GM10266 (cell line): ENCODE measurements around the gene CCDC197.

Source experiments
- DNase-seq: peaks from one replicate; pipeline ENCODE4 v3.0.0; 2012; ENCODE audit errors: extremely low spot score
- TF ChIP-seq, protein P1 (sequence below): IDR thresholded peaks from 2 replicates; pipeline ENCODE4 v1.5.1; 2012; ENCODE audit warnings: mild to moderate bottlenecking, low read depth; ENCODE audit not compliant: control insufficient read depth, insufficient read depth; ENCODE audit errors: missing control alignments

The CCDC197 gene

DNA sequence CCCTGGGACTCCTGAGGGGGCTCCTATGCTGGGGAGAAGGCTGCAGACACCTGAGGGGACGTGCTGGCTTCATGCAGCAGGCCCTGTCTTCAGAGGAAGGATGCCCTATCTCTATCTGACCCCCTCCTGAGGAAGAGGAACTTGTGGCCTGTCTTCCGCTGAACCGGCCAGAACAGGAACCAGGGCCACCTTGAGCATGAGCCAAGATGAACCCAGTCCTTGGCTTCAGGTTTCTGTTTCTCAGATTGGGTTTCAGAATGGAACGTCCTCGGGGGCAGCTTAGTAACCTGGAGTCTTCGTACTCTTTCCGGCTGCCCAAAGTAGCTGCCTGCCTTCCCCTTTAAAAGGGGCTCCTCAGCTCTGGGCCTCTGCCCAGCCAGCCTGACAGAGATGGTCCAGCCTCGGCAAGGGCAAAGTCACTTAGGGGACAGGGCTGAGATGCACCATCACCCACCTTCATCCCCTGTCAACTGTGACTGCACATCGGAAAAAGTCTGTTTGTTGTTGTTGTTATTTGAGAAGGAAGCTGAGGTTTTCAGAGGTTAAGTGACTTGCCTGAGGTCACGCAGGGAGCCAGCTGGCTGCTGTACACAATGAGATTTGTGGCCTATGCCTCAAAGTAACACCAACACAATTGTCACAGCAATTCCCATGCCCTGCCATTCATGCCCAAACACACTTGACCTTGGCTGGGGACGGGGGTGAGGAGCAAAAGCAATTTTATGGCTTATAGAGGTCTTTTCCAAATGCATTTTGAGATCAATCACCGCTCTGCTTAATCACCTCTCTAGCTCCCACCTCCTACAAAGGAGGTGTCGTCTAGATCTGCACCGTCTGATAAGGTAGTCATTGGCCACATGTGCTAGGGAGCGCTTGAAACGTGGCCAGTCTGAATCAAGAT lies 34.1 kb upstream of the CCDC197 start:
- TF ChIP-seq, protein P1, sequence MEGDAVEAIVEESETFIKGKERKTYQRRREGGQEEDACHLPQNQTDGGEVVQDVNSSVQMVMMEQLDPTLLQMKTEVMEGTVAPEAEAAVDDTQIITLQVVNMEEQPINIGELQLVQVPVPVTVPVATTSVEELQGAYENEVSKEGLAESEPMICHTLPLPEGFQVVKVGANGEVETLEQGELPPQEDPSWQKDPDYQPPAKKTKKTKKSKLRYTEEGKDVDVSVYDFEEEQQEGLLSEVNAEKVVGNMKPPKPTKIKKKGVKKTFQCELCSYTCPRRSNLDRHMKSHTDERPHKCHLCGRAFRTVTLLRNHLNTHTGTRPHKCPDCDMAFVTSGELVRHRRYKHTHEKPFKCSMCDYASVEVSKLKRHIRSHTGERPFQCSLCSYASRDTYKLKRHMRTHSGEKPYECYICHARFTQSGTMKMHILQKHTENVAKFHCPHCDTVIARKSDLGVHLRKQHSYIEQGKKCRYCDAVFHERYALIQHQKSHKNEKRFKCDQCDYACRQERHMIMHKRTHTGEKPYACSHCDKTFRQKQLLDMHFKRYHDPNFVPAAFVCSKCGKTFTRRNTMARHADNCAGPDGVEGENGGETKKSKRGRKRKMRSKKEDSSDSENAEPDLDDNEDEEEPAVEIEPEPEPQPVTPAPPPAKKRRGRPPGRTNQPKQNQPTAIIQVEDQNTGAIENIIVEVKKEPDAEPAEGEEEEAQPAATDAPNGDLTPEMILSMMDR = no peak
- peak; percentile 56 for DNase-seq

DNA sequence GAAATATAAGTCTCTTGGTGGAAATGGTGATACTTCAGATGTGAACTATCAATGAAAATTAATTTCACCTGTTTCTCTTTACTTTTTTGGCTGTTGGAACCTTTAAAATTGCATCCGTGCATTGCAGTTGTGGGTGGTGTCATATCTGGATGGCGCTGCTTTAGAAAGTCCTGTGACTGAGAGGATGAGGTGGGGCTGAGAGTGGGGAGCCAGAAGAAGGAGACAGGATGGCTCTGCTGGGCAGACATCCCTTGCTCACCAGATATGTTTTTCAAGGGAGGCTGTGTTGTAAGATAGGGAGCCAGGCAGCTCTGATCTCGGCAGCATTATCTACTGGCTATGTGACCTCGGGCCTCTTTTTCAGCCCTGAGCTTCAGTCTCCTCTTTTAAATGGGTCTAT lies 33.4 kb upstream of the CCDC197 start:
- DNase-seq = no peak
- TF ChIP-seq, protein P1 = no peak

DNA sequence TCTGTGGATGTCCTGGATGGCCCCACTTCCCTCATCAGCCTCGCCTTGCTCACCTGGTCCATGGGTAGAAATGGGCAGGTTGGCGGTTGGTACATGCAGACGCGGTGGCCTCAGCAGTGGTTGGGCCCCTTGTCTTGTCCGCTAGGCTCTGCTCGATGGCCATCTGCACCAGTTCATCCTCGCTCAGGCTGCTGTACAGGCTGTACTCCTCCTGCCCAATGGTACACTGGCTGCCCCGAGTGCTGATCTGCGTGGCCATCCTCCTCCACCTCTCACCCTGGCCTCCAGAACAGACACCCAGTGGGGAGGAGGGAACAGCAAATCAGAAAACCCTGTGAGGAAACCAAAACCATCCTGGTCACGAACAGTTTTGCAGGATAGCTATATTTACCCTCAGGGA lies 32.8 kb upstream of the CCDC197 start:
- TF ChIP-seq, protein P1 = no peak

DNA sequence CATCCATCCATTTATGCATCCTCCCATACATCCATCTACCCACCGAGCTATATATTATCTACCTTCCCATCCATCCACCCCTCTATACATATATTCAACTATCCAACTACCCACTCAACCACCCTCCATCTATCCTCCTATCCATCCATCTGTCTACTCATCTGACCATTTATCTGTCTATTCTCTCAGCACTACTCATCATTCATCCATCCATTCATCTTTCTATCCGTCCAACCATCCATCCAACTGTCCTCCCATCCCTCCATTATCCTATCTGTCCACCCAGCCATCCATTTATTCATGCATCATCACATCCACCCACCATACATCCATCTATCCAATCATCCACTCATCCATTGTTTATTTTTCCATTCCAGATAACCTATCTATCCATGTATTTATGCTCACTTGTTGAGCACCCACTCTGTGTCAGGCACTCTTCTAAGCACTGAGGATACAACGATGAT lies 32.2 kb upstream of the CCDC197 start:
- TF ChIP-seq, protein P1 = no peak
- DNase-seq = no peak

More for the DNA sequence above, 32.8 kb upstream of the CCDC197 start:
- no peak for DNase-seq

DNA sequence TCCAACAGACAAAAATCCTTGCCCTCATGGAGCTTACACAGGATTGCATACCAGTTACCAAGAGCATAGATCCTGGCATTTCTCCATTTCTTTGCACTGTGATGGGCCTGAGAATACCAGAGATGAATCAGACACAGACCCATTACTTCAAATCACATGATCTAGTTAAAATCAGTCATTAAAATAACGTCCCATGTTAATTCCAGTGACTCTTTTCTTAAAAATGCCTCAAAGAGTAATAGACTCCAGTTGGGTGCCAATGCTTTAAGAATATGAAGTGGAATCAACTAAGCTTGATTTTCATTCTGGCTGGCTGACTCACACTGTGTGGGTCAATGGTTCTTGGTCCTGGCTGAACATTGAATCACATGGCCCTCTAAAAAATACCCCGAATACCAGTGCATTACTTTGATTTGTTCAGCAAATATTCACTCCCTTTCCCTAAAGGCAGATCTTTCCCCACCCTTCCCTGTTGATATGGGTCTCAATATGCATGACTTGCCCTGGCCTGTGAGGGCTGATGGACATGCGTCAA lies 31.7 kb upstream of the CCDC197 start:
- TF ChIP-seq, protein P1 = no peak
- DNase-seq = no peak

DNA sequence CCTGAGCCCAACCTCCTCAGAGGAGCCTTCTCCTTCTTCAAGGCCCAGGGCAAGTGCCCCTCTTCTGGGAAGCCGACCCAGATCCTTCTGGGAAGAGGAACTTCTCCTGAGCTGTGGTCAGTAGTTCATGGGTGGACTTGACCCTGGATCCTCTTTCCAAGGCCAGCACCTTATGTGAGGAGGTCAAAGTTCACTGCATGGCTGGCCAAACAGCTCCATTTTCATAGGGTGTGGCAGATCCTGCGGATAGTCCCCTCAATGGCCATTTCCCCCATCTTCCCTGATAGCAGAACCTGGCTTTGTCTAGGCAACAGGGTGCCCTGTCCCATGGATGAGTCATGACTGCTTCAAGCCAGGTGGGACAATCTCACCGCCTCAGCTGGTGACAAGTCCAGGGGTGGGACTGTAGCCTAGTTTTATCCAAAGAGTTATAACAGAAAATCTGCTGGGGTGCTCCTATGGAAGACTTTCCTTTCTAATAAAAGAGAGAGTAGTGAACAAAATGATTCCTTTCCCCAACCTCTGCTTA lies 31.1 kb upstream of the CCDC197 start:
- no peak for DNase-seq
- TF ChIP-seq, protein P1 = no peak

DNA sequence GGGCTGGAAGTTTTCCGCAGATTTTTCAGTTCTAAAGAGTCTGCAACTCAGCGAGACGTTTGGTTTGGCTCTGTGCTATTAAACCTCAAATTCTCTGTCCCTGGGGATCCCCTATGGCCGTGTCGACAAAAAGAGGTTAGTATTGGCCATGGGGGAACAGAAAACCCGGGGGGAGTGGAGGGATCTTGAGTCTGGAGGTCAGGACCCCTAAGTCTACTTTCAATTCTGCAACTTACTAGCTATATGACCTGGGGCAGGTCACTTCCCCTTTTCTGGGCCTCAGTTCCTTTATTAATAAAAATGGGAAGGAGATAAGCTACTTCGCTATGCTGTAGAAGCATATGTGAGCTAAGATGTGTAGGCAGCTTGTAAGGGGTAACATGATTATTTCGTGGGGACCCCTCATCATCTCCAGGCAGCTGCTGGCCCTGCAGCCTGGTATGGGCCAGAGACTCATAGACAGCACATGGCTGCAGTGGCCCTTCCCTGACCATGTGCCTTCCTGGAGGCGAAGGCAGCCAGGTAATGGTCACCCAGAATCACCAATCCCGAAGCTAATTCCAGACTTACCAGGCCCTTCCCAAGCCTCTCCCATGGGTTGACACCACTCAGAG lies 29.4 kb upstream of the CCDC197 start:
- TF ChIP-seq, protein P1 = no peak
- DNase-seq = peak; percentile 76
